ENCODE data around the gene PLA2G7. TPM values are rescaled to one million over a fixed set of nuclear protein-coding genes. Genes with fewer than 3 reads are reported as not detected.

The PLA2G7 gene
- total RNA-seq, 1 donor from 2014 or later, result 38.8 TPM

GRCh38 chr6:46690141-46690755, 44.9 kb downstream of the PLA2G7 start:
- H3K4me3 ChIP-seq, result no peak overlapping the region
- no peak for ATAC-seq
- no peak for DNase-seq
- no peaks in the 10 kb centered on the region for H3K27me3 ChIP-seq
- no peak overlapping the region for H3K27ac ChIP-seq
- H3K9me3 ChIP-seq, result no peaks in the 10 kb centered on the region
- intact Hi-C loops (cut with DNase I), result no loop called here
- TF ChIP-seq CTCF (IDR thresholded peaks at IDR 0.05), result no peak
- H3K4me1 ChIP-seq, result no peaks in the 10 kb centered on the region
- H3K36me3 ChIP-seq, result no peaks in the 10 kb centered on the region

GRCh38 chr6:46689657-46690056, 45.5 kb downstream of the PLA2G7 start:
- H3K4me3 ChIP-seq, result no peak overlapping the region
- H3K27me3 ChIP-seq, result no peaks in the 10 kb centered on the region
- no peaks in the 10 kb centered on the region for H3K4me1 ChIP-seq
- no peak overlapping the region for H3K27ac ChIP-seq
- no peaks in the 10 kb centered on the region for H3K9me3 ChIP-seq
- DNase-seq (no peak), ATAC-seq (no peak)
- intact Hi-C loops (cut with DNase I), result no loop called here
- no peaks in the 10 kb centered on the region for H3K36me3 ChIP-seq
- no peak for TF ChIP-seq CTCF (IDR thresholded peaks at IDR 0.05)

GRCh38 chr6:46688966-46689335, 46.2 kb downstream of the PLA2G7 start:
- H3K36me3 ChIP-seq, result no peaks in the 10 kb centered on the region
- no peak for TF ChIP-seq CTCF (IDR thresholded peaks at IDR 0.05)
- no peak overlapping the region for H3K4me3 ChIP-seq
- H3K9me3 ChIP-seq, result no peaks in the 10 kb centered on the region
- no peak for DNase-seq
- H3K27me3 ChIP-seq, result no peaks in the 10 kb centered on the region
- no peak for ATAC-seq
- intact Hi-C loops (cut with DNase I), result no loop called here
- H3K4me1 ChIP-seq, result no peaks in the 10 kb centered on the region
- H3K27ac ChIP-seq, result no peak overlapping the region

- TF ChIP-seq CTCF (IDR thresholded peaks at IDR 0.05), result no peak
- ATAC-seq (no peak), DNase-seq (peak; percentile 55)
- Histone ChIP-seq H3K27me3 (no peaks in the 10 kb centered on the region), H3K36me3 (no peaks in the 10 kb centered on the region), H3K9me3 (no peaks in the 10 kb centered on the region), H3K27ac (no peak overlapping the region), H3K4me1 (no peaks in the 10 kb centered on the region), H3K4me3 (no peak overlapping the region)
- intact Hi-C loops (cut with DNase I), result no loop called here
Measured at GRCh38 chr6:46688117-46688965, 46.8 kb downstream of the PLA2G7 start.

- H3K9me3 ChIP-seq, result no peaks in the 10 kb centered on the region
- intact Hi-C loops (cut with DNase I), result no loop called here
- DNase-seq (peak; percentile 62), ATAC-seq (no peak)
- TF ChIP-seq CTCF (IDR thresholded peaks at IDR 0.05), result no peak
- H3K27ac ChIP-seq, result no peak within 1 kb of the TSS
- no peaks in the 10 kb centered on the region for H3K27me3 ChIP-seq
- no peaks in the 10 kb centered on the region for H3K36me3 ChIP-seq
- no peak within 1 kb of the TSS for H3K4me3 ChIP-seq
- H3K4me1 ChIP-seq, result no peaks in the 10 kb centered on the region
Measured at GRCh38 chr6:46687619-46688097, 47.5 kb downstream of the PLA2G7 start, which contains the start of gene TDRD6. Gene TDRD6 (plus strand): TSS chr6:46687885. CDS start chr6:46688129, 244 bp downstream.
